ENCODE measurements around the gene SMIM35. TPM values are rescaled to one million over a fixed set of nuclear protein-coding genes. Genes with fewer than 3 reads are reported as not detected.
A peak's percentile ranks its signal among the peaks of the same experiment; 100 is the strongest.

Gene SMIM35
- total RNA-seq, 2 donors from 2014 or later, result not detected

DNA sequence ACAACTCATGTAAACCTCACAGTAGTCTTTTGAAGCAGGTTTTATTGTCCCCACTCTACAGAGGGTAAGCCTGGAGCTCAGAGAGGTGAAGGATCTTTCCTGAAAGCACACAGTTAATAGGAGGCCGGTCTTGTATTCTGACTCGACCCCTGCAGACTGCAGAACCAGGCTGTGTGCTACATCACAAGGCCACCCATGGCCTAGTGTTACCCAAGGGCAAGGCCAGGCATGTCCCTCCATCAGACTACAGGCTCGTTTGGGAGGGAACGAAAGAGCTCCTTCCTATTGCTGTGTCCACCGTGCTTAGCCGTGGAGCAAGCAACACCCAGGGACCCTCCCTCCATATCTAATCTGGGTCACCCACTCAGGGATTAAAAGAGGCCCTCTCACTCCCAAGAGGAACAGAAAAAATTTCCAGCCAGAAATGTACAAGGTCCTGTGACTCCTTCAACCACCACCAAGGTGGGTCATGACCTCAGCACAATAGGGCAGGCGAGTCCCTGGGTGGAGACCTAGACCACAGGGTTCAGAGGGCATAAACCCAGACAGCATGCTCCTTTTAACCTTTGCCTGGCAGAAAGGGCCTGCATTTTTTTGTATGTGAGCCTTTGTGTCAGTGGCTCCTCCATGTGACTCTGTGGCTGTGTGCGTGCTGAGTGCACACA, 6.3 kb upstream of the SMIM35 start:
- Mint-ChIP-seq H3K27ac (no peak overlapping the region), H3K36me3 (peaks cover 7 to 15% of the 10 kb centered on the region in 2 donors), H3K9me3 (peaks cover 5 to 15% of the 10 kb centered on the region in 2 donors)
- ATAC-seq (no peak), DNase-seq (ENCODE audit: low spot score in 2 of 2) (no peak)

DNA sequence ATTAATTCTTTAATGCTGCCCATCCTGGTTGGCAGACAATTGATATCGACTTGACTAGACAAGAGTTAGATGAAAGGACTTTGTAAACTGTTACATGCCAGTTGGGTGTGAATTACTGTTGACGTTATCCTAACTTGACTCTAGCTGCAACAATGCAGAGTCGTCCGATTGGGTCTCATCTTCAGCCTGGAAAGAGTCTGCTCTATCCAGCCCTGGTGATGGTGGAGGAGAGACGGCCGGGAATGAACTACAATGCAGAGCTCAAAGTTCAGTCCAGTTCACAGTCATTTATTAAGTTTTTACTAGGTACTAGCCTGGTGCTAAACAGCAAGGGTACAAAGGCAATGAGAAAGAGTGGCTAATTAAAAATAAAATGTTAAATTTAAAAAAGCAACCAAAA, 4.9 kb upstream of the SMIM35 start:
- ATAC-seq (no peak), DNase-seq (ENCODE audit: low spot score in 2 of 2) (no peak)
- H3K36me3 Mint-ChIP-seq, result peaks cover 17 to 29% of the 10 kb centered on the region in 2 donors
- H3K9me3 Mint-ChIP-seq, result peaks cover 16 to 27% of the 10 kb centered on the region in 2 donors
- H3K27ac Mint-ChIP-seq, result no peak overlapping the region

DNA sequence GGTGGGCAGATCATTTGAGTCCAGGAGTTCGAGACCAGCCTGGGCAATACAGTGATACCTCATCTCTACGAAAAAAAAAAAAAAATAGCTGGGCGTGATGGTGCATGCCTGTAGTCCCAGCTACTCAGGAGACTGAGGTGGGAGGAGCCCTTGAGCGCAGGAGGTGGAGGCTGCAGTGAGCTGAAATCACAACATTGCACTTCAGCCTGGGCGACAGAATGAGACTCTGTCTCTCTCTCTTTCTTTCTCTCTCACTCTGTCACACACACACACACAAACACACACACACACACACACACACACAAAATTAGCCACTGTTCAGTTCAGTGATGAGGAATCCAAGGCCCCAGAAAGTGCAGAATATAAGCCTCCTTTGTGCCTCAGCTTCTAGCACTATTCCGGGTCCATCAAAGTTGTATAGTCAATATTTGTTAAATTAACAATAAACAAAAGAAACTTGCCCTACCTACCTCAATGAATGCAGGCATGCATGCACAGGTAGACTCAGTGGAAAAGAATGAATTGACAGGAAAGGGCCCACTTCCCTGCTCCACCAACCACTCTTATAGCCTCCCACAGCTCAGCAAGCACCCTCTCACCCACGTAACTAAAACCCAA, 3.9 kb upstream of the SMIM35 start:
- ATAC-seq, result no peak
- peaks cover 22 to 34% of the 10 kb centered on the region in 2 donors for H3K36me3 Mint-ChIP-seq
- H3K27ac Mint-ChIP-seq, result no peak overlapping the region
- DNase-seq (ENCODE audit: low spot score in 2 of 2), result no peak
- H3K9me3 Mint-ChIP-seq, result peaks cover 16 to 34% of the 10 kb centered on the region in 2 donors

DNA sequence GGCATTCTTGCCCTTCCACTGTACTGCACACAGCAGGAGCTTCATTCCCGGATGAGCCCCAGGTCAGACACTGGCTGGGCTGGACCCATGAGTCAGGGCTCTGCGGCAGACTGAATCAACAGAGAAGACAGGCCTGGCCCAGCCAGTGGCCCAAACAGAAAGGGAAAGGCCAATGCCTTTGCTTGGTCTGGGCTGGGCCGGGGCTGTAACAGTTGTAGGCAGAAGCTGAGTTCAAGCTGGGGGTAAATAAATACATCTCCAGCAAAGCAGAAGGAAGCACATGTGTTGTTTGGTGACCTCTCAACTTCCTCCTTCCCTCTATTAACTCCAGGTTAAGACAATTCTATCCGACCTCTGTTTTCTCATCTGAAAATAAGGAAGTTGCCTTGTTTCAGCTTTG, 1.8 kb upstream of the SMIM35 start:
- H3K9me3 Mint-ChIP-seq, result peaks cover 16 to 34% of the 10 kb centered on the region in 2 donors
- no peak for DNase-seq (ENCODE audit: low spot score in 2 of 2)
- ATAC-seq, result no peak

DNA sequence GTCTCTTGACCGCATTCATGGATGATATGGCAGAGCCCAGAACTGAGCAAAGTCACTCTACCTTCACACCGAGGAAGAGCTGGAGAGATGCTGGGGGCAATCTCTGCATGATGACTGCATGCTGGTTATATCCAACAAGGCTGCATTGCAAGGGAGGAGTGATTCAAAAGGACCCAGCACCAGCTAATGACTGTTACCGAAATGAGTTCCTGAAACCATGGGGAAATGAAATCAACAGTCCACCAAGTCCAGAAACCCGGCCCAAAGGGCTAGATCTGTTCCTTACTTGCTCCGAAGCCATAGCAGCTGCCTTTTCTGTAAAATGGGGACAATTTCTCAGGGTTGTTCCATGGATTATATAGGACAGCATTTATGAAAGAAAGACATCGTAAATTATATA, 1.2 kb upstream of the SMIM35 start:
- H3K36me3 Mint-ChIP-seq, result peaks cover 22 to 34% of the 10 kb centered on the region in 2 donors
- ATAC-seq (no peak), DNase-seq (ENCODE audit: low spot score in 2 of 2) (no peak)
- H3K27ac Mint-ChIP-seq, result no peak overlapping the region
- H3K9me3 Mint-ChIP-seq, result peaks cover 16 to 34% of the 10 kb centered on the region in 2 donors

More for the DNA sequence above, 1.8 kb upstream of the SMIM35 start:
- Mint-ChIP-seq H3K27ac (no peak overlapping the region), H3K36me3 (peaks cover 22 to 34% of the 10 kb centered on the region in 2 donors)

DNA sequence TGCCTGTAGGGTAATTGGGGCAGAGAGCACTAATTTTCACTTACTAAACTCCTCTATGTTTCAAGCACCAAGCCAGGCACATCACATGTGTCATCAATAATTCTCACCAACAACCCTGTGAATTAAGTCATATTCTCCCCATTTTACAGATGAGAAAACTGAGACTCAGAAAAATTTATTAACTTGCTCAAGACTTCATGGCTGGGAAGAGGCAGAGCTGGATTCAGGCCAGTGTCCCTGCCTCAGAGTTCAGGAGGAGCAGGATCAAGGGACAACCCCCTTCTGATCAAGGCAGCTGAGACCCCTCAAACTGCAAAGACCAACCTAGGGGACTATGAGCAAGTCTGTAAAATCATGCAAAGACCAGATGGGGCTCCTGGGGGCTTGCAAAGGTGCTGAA, 2.1 kb downstream of the SMIM35 start:
- ATAC-seq (no peak), DNase-seq (ENCODE audit: low spot score in 2 of 2) (no peak)
- peaks cover 22 to 34% of the 10 kb centered on the region in 2 donors for H3K36me3 Mint-ChIP-seq
- peaks cover 16 to 33% of the 10 kb centered on the region in 2 donors for H3K9me3 Mint-ChIP-seq
- H3K27ac Mint-ChIP-seq, result no peak overlapping the region

DNA sequence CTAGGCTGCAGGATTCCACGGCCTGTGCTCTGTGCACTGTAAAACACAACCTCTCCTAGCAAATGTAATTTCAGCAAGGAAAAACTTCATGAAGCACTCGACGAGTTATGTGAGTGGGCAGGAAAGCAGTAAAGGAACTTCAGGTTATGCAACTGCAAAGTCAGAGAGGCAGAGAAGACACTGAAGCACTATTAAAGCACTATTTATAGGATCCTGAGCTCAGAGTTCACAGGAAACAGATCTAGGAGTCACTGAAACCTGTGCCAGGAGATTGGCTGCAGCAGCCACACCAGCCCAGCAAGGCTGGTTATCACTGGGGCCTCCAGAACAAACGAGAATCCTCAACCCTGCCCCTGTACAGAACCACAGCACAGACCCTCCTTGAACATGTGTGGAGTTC, 2.5 kb downstream of the SMIM35 start:
- no peak overlapping the region for H3K27ac Mint-ChIP-seq
- no peak for ATAC-seq

DNA sequence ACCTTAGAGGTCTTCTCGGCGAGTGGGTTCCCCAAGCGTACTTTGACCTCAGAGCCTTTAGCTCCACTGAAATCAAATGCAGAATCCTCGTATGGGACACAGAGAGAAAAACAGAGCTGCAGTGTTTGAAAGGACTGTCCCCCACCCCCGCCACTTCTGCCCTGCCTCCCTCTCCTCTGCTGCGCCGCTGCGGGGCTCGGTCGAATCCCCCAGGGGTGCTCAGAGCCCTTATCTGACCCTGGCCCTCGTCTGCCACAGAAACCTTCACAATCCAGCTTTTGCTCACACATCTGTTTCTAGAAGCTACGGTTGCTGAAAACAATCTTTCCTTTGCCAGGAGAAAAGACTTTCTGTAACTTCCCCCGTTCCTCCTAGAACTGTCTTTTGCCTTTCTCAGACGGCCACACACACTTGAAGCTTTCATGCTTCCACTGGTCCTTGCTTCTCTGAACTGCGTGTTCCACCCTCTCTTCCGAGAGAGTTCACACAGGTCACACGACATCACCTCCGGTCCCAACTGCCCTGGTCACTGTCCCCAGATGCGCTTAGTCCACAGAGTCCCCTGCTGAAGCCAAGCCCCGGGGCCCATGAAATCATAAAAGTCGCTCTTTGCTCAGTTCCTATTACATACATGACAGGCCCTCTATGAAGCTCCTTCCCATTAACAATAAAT, 3.7 kb downstream of the SMIM35 start:
- H3K36me3 Mint-ChIP-seq, result peaks cover 15 to 19% of the 10 kb centered on the region in 2 donors
- DNase-seq (ENCODE audit: low spot score in 2 of 2) (no peak), ATAC-seq (no peak)
- H3K27ac Mint-ChIP-seq, result no peak overlapping the region
- H3K9me3 Mint-ChIP-seq, result peaks cover 11 to 18% of the 10 kb centered on the region in 2 donors

More for the DNA sequence above, 2.5 kb downstream of the SMIM35 start:
- no peak for DNase-seq (ENCODE audit: low spot score in 2 of 2)
- Mint-ChIP-seq H3K9me3 (peaks cover 16 to 29% of the 10 kb centered on the region in 2 donors), H3K36me3 (peaks cover 21 to 30% of the 10 kb centered on the region in 2 donors)

DNA sequence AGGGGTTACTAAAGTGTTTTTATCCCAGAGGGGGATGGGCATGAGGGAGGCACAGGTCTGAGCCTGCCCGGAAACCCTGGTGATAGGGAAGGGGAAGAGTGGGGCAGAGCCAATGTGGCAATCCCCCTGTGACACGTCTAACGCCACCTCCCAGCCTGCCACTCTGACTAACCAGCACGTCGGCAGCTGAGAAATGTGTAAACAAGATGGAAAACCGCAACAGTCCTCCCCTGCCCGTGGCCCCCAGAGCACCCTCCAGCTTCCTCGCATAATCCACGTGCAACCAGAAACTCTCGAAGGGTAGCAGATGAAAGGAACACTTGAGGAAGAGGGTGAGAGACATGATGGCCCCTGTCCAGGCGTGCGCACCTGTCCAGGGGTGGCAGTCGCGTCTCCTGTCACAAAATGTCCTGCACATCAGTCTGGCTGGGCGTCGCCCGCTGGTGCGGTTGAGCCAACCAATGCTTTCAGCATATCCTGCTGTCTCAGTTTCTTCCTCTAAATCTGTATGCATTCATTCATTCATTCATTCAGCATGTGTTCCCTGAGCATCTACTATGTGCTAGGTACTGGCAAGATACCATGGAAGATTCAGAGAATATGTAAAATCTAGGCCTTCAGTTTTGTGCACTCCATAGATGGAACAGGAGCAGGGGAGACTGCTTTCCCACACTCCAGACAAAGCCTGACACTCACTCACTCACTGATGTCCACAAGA, 5.4 kb downstream of the SMIM35 start:
- H3K27ac Mint-ChIP-seq, result peak overlapping the region in 1 of 2 donors; percentile 14

DNA sequence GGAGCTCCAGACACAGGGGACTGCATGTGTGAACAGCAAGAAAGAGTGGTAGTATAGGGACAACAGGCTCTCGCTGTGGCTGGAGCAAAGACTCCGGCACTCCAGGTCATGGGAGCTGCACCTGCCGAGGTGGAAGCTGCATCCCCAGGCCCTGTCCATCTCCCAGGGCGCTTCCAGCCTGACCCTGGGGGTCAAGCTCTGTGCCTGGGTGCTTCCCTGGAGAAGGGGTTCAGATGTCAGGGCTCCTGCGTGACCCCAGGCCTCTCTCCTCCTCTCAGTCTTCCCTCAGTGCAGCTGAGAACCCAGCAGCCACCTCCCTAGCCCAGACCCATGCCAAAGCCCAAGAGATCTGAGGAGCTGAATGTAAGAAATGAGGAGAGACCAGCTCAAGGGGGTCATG, 6.5 kb downstream of the SMIM35 start:
- Mint-ChIP-seq H3K27ac (peak overlapping the region in 1 of 2 donors; percentile 59), H3K9me3 (no peaks in the 10 kb centered on the region), H3K36me3 (no peaks in the 10 kb centered on the region)
- DNase-seq (ENCODE audit: low spot score in 2 of 2) (no peak), ATAC-seq (no peak)

More for the DNA sequence above, 5.4 kb downstream of the SMIM35 start:
- H3K36me3 Mint-ChIP-seq, result peaks cover 2% of the 10 kb centered on the region in 2 donors
- no peak for ATAC-seq
- no peak for DNase-seq (ENCODE audit: low spot score in 2 of 2)
- H3K9me3 Mint-ChIP-seq, result peaks cover 0 to 4% of the 10 kb centered on the region in 2 donors

DNA sequence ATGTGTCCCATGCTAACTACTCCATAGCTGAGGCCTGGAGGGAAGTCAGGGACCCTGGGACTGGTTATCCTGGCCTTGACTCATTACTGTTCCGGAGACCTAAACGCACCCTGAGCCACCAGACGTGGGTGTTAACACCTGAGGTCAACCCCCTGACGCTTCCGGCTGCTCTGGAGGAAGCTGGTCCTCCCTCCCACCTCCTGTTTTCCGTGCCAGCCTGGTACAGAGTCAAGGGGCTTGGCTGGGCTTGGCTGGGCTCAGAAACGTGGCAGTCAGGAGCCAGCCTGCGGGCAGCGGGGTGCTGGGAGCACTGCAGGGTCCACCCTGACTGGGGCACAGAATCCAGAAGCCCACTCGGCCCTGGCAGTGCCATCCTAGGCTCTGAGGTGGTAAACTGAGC, 7.3 kb downstream of the SMIM35 start:
- H3K9me3 Mint-ChIP-seq, result no peaks in the 10 kb centered on the region
- H3K36me3 Mint-ChIP-seq, result no peaks in the 10 kb centered on the region
- DNase-seq (ENCODE audit: low spot score in 2 of 2) (no peak), ATAC-seq (no peak)
- H3K27ac Mint-ChIP-seq, result no peak overlapping the region

DNA sequence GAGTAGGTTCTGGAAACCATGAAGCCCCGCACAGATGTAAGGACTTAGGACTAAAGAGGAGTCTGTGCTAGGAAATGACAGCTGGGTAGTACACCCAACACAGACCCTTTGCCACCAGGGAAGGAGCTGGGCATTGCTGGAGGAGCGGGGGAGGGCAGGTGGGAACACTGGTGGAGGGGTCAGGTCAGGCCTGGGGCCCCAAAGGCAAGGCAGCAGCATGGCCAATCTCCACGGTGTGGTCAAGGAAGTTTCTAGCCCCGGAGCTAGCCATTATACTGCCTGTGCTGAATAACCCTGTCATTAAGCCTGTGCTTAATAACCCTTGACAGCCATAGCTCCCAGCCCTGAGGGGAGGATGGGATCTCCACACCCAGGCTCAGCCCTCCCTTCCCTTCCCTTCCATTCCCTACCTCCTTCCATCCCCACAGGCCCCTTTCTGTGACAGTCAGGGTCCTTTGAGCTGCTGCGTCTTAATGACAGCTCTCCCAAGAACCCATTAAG, 7.8 kb downstream of the SMIM35 start:
- Mint-ChIP-seq H3K36me3 (no peaks in the 10 kb centered on the region), H3K9me3 (no peaks in the 10 kb centered on the region), H3K27ac (no peak overlapping the region)
- DNase-seq (ENCODE audit: low spot score in 2 of 2) (no peak), ATAC-seq (no peak)

DNA sequence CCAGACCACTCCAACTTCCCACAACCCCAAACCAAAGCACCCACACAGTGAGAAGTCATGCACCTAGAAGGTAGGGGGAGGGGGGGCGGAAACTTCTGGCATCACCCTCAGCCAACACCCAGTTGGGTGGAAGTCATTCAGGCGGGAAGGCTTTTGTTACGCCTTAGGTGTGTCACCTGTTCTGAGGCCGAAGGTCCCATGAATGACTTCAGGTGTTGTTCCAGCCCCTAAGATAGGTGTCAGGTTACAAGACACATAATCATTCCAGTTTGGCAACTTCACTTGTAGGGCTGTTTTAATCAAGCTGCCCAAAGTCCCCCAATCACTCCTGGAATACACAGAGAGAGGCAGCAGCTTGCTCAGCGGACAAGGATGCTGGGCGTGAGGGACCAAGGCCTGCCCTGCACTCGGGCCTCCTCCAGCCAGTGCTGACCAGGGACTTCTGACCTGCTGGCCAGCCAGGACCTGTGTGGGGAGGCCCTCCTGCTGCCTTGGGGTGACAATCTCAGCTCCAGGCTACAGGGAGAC, 9.9 kb downstream of the SMIM35 start, which contains the start of gene TMPRSS4:
Gene TMPRSS4, plus strand, starts transcription at position 325 of the 528 bp plus-strand sequence. CDS start 225 bp downstream, outside the sequence.
- no peaks in the 10 kb centered on the region for H3K36me3 Mint-ChIP-seq
- H3K9me3 Mint-ChIP-seq, result no peaks in the 10 kb centered on the region
- ATAC-seq (no peak), DNase-seq (ENCODE audit: low spot score in 2 of 2) (no peak)
- peak within 1 kb of the TSS in 1 of 2 donors; percentile 22 for H3K27ac Mint-ChIP-seq

DNA sequence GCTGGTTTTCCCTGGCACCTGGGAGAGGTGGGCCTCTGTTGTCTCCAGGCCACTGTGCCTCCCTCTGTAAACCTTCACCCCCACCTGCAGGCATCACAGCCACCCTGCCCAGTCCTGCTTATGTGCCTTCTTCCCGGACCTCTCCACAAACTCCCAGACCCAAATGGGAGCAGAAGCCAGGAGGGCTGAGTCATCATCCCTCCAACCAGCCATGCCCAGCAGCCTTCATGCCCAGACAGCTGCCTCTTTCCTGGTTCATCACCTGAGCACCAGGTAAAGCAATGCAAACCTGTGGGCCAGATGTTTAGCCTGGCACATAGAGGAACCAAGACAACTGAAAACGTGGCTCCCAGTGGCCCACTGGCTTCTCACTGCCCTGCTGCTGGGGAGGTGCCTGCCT, 12.0 kb downstream of the SMIM35 start:
- Mint-ChIP-seq H3K36me3 (no peaks in the 10 kb centered on the region), H3K9me3 (no peaks in the 10 kb centered on the region)

DNA sequence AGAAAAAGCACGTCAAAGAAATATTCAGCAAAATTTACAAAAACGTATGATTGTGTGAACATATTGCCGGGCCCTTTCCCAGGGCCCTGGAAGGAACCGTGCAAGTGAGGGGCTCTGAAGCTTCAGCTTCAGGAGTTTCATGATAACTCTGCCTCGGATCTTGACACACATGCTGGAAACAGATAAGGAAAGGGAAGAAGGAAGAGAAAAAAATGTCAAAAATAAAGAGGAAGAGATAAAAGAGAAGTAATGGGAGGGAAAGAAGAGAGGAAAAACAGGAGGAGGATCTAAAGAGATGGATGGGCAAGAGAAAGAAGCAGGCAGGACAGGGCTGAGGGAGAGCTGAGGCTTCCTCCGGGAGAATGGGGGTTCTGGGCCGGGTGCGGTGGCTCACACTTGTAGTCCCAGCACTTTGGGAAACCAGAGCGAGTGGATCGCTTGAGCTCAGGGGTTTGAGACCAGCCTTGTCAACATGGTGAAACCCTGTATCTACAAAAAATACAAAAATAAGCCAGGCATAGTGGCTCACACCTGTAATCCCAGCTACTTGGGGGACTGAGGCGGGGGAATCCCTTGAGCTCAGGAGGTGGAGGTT, 12.6 kb downstream of the SMIM35 start:
- Mint-ChIP-seq H3K9me3 (no peaks in the 10 kb centered on the region), H3K27ac (no peak overlapping the region), H3K36me3 (no peaks in the 10 kb centered on the region)
- DNase-seq (ENCODE audit: low spot score in 2 of 2), result no peak
- ATAC-seq, result no peak

More for the DNA sequence above, 12.0 kb downstream of the SMIM35 start:
- DNase-seq (ENCODE audit: low spot score in 2 of 2) (no peak), ATAC-seq (no peak)
- H3K27ac Mint-ChIP-seq, result peak overlapping the region in 1 of 2 donors; percentile 5

DNA sequence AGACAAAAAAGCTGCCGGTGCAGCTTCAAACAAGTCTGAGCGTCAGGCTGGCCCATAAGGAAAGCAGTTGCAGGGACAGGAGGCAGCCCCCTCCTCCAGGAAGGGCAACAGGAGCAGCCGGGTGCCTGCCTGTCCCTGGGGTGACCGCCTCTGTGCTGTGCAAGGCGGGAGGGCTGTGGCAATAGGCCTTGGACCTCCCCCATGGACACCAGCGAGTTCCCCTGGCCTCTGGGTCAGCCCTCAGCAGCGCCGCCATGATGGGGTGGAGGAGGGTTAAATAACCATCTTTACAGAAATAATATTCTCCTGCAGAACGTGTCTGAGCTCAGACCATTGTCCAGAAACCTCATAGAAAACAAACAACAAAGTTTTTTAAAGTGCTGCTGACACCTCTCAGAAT, 13.2 kb downstream of the SMIM35 start:
- DNase-seq (ENCODE audit: low spot score in 2 of 2) (no peak), ATAC-seq (no peak)
- H3K27ac Mint-ChIP-seq, result no peak overlapping the region
- no peaks in the 10 kb centered on the region for H3K36me3 Mint-ChIP-seq
- H3K9me3 Mint-ChIP-seq, result no peaks in the 10 kb centered on the region

All from activated naive CD4-positive, alpha-beta T cell treated with anti-CD3 and anti-CD28 coated beads, Interleukin-2, amount 50 U/mL, for 72 hours (primary cell).